AG04449 (cell line): ENCODE data around the gene GPR150.
A peak's percentile ranks its signal among the peaks of the same experiment; 100 is the strongest.

ENCODE experiments used
- CTCF ChIA-PET: fragments of 350-600 bp; formaldehyde crosslinking; extraction: SDS; loops from one replicate; lab custom pipeline; 2021; ENCODE audit warnings: antibody characterized with exemption; lab: Yijun Ruan, JAX
- POLR2A ChIA-PET: fragments of 400-600, 350-600 bp; formaldehyde crosslinking; extraction: SDS; loops from one replicate; lab custom pipeline; 2020; ENCODE audit warnings: antibody characterized with exemption, inconsistent platforms; lab: Yijun Ruan, JAX
- DNase-seq: peaks from one replicate; pipeline ENCODE4 v3.0.0-alpha.2; 2010; ENCODE audit warnings: low read depth, low spot score
- H3K4me3 ChIP-seq: 2 replicates; pipeline ENCODE4 v1.5.1; 2011; ENCODE audit warnings: low read depth, mild to moderate bottlenecking, control low read depth, low read length
- TF ChIP-seq, protein P1 (sequence below): IDR thresholded peaks from one replicate; pipeline ENCODE4 v1.5.1; 2011; ENCODE audit warnings: mild to moderate bottlenecking, moderate library complexity, low read length, control low read depth, inconsistent platforms; ENCODE audit not compliant: insufficient read depth; ENCODE audit errors: missing control alignments

The GPR150 gene

DNA sequence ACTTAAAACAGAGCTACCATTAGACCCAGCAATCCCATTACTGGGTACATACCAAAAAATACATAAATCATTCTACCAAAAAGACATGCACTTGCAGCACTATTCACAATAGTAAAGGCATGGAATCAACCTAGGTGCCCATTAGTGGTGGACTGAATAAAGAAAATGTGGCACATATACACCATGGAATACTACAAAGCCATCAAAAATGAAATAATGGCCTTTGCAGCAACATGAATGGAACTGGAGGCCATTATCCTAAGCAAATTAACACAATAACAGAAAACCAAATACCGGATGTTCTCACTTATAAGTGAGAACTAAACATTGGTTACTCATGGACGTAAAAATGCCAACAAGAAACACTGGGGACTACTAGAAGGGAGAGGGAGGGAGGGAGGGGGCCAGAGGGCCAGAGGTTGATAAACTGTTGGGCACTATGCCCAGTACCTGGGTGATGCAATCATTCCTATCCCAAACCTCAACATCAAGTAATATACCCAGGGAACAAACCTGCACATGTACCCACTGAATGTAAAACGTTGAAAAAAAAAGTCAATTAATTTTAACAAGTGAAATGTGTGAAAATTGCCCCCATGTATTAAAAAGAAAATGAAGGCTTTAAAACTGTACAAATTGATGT is 24.5 kb upstream of the GPR150 start:
- TF ChIP-seq, protein P1, sequence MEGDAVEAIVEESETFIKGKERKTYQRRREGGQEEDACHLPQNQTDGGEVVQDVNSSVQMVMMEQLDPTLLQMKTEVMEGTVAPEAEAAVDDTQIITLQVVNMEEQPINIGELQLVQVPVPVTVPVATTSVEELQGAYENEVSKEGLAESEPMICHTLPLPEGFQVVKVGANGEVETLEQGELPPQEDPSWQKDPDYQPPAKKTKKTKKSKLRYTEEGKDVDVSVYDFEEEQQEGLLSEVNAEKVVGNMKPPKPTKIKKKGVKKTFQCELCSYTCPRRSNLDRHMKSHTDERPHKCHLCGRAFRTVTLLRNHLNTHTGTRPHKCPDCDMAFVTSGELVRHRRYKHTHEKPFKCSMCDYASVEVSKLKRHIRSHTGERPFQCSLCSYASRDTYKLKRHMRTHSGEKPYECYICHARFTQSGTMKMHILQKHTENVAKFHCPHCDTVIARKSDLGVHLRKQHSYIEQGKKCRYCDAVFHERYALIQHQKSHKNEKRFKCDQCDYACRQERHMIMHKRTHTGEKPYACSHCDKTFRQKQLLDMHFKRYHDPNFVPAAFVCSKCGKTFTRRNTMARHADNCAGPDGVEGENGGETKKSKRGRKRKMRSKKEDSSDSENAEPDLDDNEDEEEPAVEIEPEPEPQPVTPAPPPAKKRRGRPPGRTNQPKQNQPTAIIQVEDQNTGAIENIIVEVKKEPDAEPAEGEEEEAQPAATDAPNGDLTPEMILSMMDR, result no peak
- POLR2A ChIA-PET, result no interaction called here
- no peak for DNase-seq
- CTCF ChIA-PET, result interaction anchor here (1.6 kb wide), 1 partner anchor 27 kb away, joined by 4 read pairs; no protein-coding TSS in a partner anchor
- H3K4me3 ChIP-seq, result no peak overlapping the region

- ChIA-PET POLR2A (no interaction called here), CTCF (no interaction called here)
- H3K4me3 ChIP-seq, result no peak overlapping the region
- no peak for DNase-seq
- TF ChIP-seq, protein P1, result no peak
Measured at GRCh38 chr5:95599252-95599651, 20.6 kb upstream of the GPR150 start.

DNA sequence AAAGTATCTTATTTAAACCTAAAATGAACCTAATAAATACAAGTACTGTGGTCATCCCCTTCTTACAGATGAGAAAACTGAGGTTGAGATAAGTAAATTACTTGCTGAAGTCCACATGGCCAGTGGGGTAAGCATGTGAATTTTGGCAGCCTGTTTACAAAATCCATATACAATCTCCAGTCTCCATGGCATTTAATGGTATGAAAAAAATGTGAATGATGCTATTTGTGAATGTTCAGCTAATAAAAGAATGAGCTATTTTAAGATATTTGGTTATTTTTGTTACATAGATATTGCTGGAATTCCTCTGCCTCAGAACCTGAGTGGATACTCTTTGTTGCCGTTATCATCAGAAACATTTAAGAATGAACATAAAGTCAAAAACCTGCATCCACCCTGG is 19.3 kb upstream of the GPR150 start:
- DNase-seq, result peak; percentile 47
- POLR2A ChIA-PET, result no interaction called here
- no peak overlapping the region for H3K4me3 ChIP-seq
- TF ChIP-seq, protein P1, result no peak
- CTCF ChIA-PET, result no interaction called here

DNA sequence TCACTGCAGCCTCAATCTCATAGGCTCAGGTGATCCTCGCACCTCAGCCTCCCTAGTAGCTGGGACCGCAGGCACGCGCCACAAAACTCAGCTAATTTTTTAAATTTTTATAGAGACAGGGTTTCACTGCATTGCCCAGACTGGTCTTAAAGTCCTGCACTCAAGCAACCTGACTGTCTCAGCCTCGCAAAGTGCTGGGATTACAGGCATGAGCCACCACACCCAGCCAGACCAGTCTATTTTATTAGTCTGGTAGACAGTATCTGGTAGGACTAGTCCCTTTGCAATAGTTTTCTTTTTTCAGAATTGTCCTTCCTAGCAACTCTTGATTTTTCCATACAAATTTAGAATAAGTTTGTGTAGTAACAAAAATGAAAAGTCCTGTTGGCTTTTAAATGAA is 14.1 kb upstream of the GPR150 start:
- DNase-seq, result no peak
- TF ChIP-seq, protein P1, result no peak
- ChIA-PET CTCF (no interaction called here), POLR2A (no interaction called here)
- H3K4me3 ChIP-seq, result no peak overlapping the region

DNA sequence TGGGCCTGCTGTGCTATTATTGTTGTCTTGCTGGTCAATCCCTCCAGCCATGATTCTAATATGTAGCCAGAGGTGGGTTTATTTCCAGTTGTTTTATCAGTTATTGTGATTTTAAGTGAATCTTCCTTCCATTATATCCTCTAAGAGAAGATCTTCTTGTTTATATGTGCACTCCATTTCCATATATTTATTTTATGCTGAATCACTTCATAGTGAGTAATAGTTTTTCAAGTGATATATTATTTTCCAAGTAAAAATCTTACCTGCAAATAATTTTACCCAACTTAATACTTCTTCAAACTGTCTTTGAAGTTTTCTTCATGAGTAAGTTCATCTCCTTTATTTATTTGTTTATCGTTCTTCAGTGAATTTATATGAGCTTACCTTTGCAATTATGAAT is 13.5 kb upstream of the GPR150 start:
- TF ChIP-seq, protein P1, result no peak
- no peak overlapping the region for H3K4me3 ChIP-seq
- ChIA-PET CTCF (no interaction called here), POLR2A (no interaction called here)
- DNase-seq, result no peak

DNA sequence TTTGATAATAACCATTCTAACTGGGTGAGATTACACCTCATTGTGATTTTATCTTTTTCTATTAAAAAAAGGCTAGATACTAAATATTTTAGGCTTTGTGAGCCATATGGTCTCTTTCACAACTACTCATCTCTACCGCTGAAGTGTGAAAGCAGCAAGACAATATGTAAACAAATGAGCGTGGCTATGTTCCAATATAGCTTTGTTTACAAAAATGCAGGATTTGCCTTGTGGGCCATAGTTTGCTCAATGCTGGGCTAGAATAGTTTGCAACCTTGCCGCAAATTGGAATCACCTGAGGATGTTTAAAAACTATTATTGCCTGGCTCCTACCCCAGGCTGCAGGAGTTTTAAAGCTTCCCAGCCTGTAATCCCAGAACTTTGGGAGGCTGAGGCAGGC is 10.2 kb upstream of the GPR150 start:
- ChIA-PET CTCF (interaction anchor here (1.9 kb wide), 1 partner anchor 239 kb away, joined by 5 read pairs; no protein-coding TSS in a partner anchor), POLR2A (no interaction called here)
- TF ChIP-seq, protein P1, result no peak
- no peak for DNase-seq
- H3K4me3 ChIP-seq, result no peak overlapping the region
